ENCODE results near the gene NFAM1.

NFAM1 gene

DNA sequence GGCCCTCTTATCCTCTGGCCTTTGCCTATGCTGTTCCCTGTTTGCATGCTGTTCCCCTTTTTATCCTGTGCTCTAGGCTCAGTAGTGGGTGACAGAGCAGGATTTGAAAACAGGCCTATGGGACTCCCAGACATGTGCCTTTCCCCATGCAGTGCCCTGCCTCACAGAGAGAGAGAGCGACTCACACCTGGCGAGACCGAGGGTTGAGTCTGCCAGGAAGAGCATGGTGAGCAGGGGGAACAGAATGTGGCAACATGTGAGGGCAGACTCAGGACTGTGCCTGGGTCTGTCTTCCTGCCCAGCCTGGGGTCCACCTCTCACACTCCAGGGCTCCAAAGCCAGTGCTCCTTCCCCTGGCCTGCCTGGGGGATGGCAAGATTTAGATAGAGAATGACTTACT, 75.0 kb downstream of the NFAM1 start:
- no peak for DNase-seq

DNA sequence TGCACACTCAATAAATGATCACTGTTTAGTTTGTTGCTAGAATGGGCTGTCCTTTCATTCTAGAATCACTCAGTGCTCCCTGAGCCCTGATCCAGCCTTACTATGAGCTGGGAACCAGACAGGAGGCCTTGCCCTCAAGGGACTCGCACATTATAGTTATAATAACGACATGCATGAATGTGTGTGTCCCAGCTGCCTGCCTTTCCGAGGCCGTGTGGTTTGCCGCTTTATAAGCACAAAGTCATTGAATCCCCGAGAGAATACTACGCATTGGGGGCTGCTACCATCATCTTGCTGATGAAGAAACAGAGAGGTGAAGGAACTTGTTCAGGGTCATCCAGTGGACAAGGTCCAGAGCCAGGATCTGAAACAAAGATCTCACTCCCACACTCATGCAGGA, 75.7 kb downstream of the NFAM1 start:
- no peak for DNase-seq

DNA sequence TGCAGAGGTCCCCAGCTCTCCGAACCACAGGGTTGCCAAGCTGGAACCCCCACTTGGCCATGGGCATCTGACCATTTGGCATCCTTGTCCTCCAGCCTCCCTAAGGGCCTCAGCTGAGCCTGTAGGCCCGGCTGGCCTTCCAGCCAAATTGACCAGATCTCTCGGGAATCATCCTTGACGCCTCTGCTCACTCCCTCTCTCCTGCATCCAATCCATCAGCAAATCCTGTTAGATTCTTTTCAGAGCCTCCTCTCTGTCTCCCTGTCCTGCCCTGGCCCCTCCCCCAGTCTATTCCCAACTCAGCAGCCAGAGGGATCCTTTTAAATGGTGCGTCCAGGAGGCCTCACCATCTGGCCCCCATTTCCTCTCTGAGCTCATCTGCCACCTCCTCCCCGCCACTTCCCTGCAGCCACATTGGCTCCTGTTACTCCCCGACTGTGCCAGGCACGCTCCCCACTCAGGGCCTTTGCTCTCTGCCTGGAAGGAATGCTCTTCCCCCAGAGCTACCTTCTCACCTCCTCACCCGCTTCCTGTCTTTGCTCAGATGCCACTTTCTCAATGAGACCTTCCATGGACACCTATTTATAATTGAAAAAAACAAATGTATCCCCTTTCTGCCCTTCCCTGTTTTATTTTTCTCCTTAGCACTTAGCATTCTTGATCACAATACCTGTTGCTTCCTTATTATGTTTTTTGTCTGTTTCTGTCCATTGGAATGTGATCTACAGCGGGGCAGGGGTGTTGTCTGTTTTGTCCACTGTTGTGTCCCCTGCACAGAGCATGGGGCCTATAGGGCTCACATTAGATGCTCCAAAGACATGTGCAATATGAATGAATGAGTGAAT, 78.1 kb downstream of the NFAM1 start:
- peak; percentile 76 for DNase-seq

DNA sequence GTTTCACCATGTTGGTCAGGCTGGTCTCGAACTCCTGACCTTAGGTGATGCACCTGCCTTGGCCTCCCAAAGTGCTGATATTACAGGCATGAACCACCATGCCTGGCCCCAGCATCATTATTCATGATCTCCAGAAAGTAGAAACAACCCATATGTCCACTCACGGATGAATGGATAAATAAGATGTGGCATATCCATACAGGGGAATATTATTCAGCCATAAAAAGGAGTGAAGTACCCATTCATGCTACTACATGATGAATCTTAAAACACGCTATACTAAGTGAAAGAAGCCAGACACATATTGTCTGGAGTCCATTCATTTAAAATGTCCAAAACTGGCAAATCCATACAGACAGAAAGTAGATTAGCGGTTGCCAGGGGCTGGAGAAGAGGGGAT, 81.8 kb downstream of the NFAM1 start:
- no peak for DNase-seq

DNA sequence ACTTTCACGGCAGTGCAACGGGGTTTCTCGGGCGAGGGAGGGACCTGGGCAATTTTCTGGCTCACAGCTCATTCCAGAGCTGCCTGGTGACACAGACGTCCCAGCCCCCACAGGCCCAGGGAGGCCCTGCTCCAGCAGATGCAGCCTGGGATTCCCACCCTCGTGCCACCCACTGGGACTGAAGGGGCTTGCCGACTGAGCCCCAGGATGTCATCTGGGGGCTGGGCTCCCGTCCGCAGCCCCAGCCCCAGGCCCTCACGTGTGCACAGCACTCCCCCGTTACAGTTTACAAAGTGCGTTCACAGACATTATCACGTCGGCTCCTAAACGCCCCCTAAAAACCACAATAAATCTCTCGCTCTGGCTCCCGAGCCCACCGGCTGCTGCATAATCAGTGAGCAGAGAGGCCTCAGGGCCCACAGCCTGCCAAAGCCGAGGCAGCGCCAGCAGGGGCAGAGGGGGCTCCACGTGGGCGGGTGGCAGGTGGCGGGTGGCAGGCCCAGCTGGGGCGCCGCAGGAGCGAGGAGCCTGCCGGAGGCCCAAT, 84.8 kb downstream of the NFAM1 start:
- DNase-seq = no peak

DNA sequence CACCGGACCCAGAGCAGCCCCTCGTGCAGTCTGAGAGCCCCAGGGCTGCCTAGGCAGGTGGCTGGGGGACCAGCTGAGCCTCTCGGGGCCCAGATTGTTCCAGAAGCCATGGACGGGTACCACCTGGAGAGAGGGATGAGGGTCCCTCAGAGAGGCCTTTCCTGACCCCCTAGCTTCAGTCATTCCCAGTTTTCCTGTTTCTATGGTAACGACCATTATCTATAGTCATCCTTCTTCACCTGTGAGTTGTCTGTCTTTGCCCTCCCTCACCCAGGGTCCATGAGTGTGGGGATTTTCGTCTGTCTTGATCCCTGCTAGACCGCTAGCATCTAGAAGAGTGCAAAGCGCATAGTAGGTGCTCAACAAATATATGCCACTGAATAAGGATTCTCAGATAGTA, 85.5 kb downstream of the NFAM1 start:
- no peak for DNase-seq

DNA sequence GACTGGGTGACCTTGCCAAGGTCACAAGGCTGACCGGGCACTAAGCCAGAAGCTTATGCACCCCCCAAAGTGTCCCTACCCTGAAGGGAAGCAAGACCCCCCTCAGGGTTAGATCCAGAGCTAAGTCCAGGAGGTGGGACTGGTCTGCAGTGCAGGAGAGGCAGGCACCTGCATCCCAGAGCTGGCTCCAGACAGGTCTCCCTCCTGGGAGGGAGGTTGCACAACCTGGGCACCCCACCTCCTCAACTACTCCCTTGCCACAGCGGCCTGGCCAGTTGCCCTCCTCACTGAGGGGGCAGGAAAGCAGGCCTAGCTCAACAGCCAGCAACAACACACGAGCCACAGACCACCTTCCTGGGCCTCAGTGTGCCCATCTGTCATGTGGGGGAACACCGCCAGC, 86.7 kb downstream of the NFAM1 start:
- no peak for DNase-seq

DNA sequence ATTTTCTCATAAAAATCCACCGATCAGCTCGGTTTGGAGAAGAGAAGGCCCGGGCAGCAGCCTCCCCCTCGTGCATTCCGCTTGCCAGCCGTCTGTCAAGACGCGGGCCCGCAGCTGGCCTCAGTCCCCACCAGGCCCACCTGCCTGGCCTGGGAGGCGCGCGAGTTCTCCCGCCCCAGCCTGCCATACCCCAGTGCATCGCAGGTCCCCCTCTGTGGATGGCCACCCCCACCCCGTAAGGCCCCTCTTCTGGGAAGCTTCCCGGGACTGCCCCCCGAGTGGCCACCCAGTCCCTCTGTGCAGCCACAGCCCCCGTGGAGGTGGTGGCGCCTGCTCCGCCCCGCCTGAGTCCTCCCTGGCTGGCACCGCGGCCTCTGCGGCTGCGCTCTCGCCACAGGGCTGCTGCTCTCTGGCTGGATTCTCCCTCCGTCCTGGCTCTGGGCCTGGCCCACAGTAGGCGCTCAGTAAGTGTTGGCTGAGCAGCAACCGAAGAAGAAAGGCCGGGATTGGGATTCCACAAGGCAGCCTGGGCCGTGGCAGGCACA, 87.8 kb downstream of the NFAM1 start:
- peak; percentile 89 for DNase-seq

DNA sequence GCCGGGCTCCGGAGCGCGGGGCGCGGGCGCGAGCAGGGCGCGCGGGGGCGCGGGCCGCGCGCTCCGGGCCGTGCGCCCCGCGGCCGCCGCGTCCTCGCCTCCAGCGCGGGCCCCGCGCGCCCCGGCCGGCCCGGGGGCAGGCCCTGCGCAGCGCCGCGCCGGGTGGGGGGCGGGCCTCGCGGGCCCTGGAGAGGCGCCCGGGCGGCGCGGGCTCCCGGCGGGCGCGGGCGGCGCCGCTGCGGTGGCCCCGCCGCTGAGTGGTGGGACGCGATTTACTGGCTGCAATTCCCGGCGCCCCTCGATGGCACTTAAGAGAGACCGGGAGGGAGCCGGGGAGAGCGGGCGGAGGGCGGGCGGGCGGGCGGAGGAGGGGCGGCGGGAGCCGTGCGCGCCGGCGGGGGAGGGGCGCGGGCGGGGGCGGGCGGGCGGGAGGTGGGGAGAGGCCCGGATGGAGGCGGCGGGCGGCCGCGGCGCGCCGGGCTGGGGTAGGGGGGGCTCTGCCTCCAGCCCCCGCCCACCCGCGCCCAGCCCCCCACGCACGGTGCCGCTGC, 88.6 kb downstream of the NFAM1 start:
- DNase-seq = no peak

DNA sequence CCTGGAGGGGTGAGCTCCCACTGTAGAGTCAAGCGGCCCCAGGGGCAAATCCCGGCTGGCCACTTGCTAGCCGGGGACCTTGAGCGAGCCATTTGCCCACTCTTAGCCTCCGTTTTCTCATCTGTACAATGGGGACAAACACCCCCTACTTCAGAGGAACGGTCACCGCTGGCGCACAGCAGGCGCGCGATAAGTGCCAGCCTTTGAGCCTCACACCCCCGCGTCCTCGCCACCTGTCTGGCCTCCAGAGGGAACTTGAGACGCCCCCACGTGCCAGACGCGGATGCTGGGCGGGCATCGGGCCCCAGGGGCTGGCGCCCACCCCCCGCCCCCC, 89.1 kb downstream of the NFAM1 start:
- DNase-seq = no peak

DNA sequence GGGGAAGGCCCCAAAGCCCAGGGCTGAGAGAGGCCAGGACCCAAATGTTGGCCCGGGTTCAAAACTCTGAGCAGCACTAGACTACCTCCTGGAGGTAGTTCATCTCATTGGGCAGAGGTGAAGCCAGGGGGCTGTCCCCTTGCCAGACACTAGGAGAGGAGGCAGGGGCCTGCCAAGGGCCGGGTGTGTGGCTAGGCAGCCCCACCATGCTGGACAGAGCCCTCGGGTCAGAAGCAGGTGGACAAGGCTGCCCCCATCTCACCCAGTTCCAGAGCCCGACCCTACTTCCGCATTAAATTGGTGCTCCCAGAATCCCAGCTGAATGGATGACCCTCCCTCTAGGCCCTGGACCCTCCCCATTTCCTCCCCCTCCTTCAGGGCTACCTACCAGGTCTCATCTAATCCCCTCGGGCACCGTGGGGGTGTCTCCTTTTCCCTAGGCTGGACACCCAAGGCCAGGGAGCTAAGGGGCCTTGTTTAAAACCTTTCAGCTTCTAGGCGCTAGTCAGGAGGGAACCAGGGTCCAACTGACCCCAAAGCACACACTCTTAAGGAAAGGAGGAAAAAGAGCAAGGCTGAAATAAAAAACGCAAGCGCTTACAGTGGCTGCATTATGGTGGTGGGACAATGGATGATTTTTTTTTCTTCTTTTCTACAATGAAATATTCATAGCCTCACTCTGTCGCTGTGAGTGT, 89.6 kb downstream of the NFAM1 start:
- no peak for DNase-seq

DNA sequence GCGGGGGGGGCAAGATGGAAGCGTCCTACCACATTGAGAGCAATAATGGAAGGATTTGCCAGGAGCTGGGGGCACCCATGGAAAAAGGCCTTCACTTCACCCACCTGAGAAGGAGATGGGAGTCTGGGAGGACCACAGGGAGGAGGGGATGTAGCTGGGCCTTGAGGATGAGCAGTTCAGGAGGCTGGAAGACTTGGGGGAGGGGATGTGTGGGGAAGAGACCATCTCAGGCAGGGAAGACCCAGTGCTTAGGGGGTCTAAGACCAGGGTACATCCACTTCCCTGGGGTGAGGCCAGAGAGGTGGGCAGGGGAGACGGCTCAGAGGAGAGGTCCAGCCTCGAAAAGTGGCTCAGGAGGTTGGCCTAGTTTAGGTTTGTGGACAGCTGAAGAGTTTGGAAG, 90.4 kb downstream of the NFAM1 start:
- DNase-seq = no peak

DNA sequence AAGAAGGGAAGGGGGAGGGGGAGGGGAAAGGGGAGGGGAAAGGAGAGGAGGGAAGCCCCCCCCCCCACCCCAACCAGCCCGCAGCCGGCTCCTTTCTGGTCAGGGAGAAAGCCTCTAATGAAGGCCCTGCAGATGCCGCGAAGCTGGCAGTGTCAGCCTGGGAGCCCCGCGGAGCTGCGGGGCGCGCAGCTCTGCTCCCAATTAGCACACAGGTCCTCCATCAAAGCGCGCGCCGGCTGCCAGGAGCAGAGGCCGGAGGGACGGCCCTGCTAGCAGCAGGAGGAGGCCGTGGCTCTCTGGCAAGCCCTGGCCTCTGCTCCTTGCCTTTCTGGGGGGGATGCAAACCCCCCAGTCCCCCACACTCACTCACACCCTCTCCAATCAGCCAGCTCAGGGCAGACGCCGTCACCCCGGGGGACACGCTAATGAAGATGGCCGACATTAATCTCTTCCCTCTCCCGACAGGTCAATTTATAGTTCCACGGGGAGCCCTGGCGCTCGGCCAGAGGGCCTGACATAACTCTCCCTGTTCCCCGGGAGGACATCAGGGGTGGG, 91.3 kb downstream of the NFAM1 start:
- no peak for DNase-seq

DNA sequence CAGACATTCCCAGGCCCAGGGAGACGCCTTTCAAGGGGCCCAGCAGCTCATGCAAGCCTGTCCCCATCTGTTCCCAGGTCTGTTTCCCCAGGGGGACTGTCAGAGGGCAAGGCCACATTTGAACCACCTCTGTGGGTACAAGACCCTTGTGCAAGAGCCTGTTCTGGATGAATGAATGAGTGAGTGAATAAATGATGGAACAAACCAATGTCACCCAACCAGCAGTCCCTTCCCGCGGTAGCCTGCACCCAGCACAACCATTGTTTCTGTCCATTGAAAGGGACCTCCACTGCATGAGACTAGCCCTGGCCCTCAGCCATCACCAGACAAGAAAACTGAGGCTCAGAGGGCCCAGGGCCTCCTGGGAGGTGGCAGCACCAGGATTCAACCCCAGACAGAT, 92.1 kb downstream of the NFAM1 start:
- no peak for DNase-seq

DNA sequence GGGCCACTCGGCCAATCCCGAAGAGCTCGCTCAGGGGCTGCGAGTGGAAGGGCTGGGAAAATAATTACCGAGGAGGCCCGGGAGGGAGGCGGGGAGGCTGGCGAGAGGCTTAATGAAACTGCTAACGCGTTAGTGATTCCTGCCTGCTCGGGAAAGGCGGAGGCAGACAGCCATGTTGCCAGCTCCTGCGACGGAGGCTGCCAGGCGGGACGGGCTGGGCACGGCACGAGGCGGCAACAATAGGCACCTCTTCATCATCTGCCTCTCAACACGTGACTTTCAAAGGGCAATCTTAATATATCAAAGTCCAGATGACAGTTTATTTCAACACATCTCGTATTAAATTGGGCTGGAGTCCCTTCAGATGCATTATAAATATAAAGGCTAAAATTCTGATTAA, 93.7 kb downstream of the NFAM1 start:
- DNase-seq = no peak

DNA sequence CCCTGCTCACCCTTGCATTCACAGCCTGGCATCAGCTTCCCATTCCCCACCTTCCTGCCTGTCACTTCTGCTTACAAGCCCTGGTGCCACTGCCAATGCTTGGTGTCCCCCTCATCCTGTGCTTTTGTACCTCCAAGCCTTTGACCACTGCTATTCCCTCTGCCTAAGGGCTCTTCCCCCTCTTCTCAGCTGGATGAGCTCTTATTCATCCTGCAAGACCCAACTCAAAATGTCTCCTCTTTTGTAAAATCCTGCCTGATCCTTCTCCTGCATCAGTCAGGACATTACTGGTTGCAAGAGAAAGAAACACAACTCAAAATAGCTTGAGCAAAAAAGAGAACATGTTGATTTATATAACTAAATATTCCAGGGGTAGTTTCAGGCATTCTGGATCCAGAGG, 94.8 kb downstream of the NFAM1 start:
- no peak for DNase-seq

DNA sequence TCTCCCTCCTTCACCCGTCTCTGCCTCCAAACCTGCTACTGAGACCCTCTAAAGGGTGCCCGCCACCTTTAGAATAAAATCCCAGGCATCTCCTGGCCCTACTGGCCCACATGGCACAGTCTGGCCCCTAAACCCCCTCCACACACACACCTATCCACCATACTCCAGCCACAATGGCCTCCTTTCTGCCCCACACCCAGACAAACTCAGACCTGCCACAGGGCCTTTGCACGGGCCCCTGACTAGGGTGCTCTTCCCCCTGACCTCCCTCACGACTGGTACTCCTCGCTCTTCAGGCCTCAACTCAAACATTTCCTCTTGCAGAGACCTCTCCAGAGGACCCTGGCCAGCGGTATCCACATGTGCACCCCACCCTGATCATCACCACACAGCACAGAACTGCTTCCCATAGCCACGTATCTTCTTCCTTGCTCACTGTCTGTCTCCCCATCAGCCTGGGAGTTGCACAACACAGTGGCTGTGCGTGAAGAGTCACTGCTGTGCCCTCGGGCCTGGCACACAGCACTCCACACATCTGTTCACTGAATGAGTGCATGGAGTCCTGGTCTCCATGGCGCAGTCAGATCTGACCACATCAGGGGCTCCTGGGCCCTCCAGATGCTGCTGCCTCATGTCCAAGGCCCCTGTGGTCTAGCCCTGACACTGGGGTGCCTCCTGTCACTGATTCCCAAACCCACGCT, 95.5 kb downstream of the NFAM1 start:
- no peak for DNase-seq

DNA sequence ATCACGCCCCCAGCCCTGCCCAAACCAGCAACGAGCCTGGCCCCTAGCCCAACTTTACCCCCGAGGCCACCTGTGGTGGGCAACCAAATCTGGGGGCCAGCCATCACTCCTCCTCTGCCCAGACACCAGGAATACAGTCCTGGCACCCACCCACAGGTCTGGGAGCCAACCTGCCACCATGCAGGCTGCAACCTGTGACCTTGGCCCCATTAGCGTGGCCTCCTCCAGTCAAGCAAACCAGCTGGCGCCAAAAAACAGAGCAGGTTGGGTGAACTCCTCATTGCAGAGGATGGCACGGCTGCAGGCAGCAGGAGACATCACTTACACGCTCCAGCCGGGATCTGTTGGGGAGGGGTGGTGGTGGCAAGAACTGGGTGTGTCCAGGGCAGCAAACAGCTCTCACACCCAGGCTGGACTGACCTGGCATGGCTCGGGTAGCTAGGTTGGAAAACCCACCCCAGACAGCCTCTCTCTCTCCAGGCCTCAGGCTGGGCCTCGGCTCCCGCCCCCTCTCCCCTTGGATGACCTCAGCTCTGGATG, 96.3 kb downstream of the NFAM1 start:
- no peak for DNase-seq

DNA sequence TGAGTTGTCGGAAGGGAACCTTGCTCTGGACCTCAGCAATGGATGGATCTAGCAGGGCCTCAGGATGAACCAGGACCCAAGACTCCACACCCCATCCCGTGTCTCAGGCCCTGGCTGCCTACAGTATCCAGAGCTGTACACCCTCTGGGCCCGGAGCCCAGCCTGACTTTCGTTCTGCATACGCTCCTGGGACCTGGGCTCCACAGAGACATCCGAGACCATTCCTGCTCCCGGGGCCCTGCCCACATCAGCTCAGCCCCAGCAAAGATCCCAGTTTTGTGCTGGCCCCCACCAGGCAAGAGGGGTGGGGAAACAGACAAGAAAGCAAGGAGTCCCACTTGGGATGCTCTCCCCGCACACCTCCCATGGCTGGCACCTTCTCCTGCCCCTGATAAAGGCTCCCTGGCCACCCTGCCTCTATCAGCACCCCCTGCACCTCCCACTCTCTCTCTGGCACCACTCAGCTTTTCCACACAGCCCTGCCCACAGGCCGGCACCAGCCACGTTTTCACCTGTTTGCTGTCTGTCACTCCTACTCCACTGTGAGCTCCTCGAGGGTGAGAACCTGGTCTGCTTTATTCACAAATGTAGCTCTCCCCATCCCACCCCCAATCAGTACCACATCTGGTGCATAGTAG, 97.2 kb downstream of the NFAM1 start:
- DNase-seq = no peak

DNA sequence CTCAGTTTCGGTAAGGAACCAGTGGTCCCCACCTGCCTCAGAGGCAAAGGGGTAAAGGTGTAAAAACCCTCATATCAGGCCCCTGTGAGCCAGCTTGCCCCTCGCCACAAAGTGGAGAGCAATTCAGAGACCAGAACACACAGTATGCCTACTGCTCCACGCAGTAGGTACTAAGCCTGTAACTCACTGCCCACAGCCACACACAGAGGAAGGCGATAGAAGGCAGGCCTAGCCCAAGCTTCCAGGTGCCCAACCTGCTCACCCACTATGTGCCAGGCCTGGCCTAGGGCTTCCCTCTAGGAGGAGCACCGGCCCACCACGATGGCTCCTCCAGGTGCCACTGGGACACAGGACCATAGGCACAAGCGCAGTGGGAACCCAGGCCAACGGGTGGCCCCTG, 98.7 kb downstream of the NFAM1 start:
- DNase-seq = no peak

DNA sequence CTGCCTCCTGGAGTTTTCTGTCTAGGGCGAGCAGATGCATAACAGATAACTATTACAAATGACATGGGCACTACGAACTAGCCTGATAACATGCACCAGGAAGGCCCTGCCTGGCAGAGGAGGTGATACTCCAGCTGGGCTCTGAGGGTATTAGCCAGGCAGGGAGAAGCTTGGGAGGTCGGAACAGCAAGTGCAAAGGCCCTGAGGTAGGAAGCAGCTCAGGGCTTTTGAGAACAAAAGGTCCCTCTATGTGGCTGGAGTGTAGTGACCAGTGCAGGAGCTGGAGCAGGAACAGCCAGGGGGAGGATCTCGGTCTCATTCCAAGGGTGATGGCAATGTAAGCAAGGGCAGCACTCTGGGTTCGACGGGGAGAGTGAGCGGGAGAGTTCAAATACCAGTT, 100.1 kb downstream of the NFAM1 start:
- no peak for DNase-seq

DNA sequence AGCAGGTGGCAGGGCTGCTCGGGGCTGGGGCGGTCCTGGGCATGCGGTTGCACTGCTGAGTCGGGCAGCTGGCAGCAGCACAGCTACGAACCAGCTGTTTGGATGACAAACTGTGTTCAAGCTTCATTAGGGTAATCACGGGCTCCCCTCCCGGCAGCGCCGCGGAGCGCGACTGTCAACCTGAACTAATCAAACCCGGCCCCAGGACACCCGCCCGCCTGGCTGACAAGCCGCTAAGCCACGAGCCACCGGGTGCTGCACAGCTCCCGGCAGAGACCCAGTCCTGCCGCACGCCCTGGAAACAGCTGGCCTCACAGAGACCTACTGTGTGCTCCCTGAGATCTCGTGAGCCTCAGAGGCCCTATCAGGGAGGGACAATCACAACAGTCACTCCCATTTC, 101.2 kb downstream of the NFAM1 start:
- DNase-seq = peak; percentile 61
